ENCODE results near the gene NYNRIN.
"Not testable (repeated sequence)": the region's sequence is repeated elsewhere in the genome, so short reads cannot be mapped to it uniquely, and the experiment has no call there.

Gene NYNRIN

DNA sequence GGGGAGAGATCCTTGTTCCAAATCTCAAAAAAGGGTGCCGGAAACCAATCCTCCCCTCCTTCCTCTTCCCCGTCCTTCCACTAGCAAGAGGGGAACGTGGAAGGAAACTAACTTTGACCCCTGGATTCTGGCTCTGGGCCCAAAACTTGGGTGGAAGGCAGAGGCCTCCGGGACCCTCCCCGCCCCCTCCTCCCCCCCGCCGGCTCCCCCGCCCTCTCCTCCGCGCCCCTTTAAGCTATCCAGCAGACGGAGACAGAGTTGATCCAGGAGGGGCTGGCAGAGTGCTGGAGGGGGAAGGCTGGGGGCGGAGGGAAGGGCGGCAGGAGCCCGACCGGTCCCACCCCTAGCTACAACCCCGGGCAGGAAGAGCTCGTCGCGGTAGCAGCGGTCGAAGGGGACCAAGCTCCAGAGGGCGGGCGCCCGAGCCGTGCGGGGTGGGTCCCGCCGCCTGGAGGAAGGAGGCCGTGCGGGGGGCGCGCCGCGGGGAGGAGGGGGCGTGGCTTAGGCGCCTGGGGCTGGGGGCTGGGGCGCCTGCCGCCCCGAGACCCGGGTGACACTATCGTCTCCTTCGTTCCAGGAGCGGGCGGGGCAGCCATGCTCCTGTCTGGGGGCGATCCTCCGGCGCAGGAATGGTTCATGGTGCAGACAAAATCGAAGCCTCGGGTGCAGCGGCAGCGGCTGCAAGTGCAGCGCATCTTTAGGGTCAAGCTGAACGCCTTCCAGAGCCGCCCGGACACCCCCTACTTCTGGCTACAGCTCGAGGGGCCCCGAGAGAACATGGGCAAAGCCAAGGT is at the start of gene NYNRIN:
NYNRIN (plus strand) TSS at position 351 of the 794 bp plus-strand sequence; CDS start at position 595, 244 bp downstream.
- no peak for DNase-seq (ENCODE audit: low spot score)
- TF ChIP-seq, protein P1, sequence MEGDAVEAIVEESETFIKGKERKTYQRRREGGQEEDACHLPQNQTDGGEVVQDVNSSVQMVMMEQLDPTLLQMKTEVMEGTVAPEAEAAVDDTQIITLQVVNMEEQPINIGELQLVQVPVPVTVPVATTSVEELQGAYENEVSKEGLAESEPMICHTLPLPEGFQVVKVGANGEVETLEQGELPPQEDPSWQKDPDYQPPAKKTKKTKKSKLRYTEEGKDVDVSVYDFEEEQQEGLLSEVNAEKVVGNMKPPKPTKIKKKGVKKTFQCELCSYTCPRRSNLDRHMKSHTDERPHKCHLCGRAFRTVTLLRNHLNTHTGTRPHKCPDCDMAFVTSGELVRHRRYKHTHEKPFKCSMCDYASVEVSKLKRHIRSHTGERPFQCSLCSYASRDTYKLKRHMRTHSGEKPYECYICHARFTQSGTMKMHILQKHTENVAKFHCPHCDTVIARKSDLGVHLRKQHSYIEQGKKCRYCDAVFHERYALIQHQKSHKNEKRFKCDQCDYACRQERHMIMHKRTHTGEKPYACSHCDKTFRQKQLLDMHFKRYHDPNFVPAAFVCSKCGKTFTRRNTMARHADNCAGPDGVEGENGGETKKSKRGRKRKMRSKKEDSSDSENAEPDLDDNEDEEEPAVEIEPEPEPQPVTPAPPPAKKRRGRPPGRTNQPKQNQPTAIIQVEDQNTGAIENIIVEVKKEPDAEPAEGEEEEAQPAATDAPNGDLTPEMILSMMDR (IDR thresholded peaks at IDR 0.05; ENCODE audit: borderline replicate concordance, control extremely low read depth, extremely low read depth, insufficient read depth, missing control alignments): no peak
- in situ Hi-C loops (cut with MboI; ENCODE audit: low sequenced_read_pairs, unreplicated experiment): no loop called here

DNA sequence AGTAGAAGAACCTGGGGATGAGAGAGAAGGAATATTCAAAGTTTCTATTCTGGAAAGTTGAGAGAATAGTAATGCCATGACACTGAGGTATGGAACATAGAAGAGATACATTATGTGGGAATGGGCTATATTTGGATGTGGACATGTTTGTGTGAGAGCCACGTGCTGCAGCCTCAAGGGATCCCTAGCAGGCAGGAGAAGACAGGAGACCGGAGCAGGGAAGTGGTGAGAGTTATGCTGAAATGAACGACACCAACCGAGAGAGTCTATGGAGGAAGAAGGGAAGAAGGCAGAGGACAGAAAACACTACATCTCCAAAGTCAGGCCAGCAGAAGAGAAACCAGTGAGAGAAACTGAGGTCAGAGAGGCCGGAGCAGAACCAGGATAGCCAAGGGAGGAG is 49.1 kb upstream of the NYNRIN start:
- DNase-seq (ENCODE audit: low spot score): no peak
- in situ Hi-C loops (cut with MboI; ENCODE audit: low sequenced_read_pairs, unreplicated experiment): loop anchor here (25.0 kb wide), 1 partner anchor 338 kb away; no protein-coding TSS in a partner anchor

DNA sequence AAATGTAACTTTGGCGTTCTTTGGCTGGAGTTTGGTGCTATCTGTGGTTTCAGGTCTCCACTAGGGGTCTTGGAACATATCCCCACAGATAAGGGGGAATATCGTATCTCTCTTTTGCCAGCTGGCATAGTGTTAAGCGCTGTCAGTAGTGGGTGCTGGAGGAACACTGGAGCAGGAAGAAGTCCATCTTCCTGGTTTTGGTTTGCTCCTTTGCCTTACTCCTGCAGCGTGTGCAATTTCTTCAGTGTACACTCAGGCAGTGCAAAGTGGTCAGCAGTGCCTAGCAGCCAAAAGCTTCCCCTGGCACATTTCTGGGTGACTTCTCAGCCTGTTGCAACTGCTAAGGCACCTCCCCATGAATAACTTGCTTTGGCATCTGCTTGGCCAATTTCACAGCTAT is 47.3 kb upstream of the NYNRIN start:
- DNase-seq (ENCODE audit: low spot score): no peak
- in situ Hi-C loops (cut with MboI; ENCODE audit: low sequenced_read_pairs, unreplicated experiment): no loop called here
- TF ChIP-seq, protein P1 (IDR thresholded peaks at IDR 0.05; ENCODE audit: borderline replicate concordance, control extremely low read depth, extremely low read depth, insufficient read depth, missing control alignments): no peak

More for the DNA sequence above, 49.1 kb upstream of the NYNRIN start:
- TF ChIP-seq, protein P1 (IDR thresholded peaks at IDR 0.05; ENCODE audit: borderline replicate concordance, control extremely low read depth, extremely low read depth, insufficient read depth, missing control alignments): no peak

DNA sequence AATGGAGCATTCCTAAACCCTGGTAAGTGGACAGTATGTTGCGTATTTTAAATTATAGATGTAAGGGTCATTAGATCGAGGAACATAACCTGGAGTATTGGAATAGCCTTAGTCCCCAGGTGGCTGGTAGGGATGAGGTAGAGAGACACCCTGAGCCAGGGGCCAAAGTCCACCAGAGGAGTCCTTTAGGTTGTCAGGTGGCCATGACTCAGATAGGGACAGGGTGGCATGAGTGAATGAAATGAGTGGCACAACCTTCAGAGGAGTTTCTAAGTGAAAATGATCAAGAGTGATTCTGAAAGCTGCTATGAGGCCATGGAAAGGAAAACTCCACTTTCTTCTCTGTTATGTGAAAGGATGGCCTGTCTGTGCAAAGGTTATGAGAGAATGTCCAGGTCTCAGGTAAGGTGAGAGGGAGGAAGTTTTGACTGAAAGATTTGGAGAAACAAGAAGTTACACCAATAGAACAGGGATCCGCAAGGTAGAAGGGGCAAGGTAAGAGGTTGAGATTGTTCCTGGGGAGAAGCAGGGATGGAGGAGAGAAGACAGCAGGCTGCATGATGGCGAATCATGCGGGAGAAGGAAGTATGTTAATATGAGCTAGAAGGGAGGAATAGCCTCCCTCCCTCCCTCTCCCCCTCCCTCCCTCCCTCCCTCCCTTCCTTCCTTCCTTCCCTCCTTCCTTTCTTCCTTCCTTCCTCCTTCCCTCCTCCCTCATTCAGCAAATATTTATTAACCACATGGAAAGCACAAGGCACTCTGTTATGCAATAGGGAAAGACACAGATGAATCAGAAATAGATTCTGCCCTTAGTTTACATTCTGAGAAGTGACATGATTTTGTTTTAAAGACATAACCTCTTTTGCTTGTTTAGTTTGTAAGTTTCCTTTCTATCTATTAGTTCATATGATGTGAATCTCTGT is 45.0 kb upstream of the NYNRIN start:
- in situ Hi-C loops (cut with MboI; ENCODE audit: low sequenced_read_pairs, unreplicated experiment): no loop called here
- DNase-seq (ENCODE audit: low spot score): no peak
- TF ChIP-seq, protein P1 (IDR thresholded peaks at IDR 0.05; ENCODE audit: borderline replicate concordance, control extremely low read depth, extremely low read depth, insufficient read depth, missing control alignments): no peak

DNA sequence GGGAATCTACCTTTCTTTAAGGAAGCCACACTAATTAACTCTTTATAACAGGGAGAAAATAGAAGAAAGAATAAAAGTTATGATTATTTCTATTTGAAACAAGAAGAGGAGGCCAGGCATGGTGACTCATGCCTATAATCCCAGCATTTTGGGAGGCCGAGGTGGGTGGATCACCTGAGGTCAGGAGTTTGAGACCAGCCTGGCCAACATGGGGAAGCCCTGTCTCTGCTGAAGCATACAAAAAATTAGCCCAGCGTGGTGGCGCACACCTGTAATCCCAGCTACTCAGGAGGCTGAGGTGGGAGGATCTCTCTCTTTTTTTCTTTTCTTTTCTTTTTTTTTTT is 44.3 kb upstream of the NYNRIN start:
- DNase-seq (ENCODE audit: low spot score); in situ Hi-C loops (cut with MboI; ENCODE audit: low sequenced_read_pairs, unreplicated experiment): not testable (repeated sequence)

DNA sequence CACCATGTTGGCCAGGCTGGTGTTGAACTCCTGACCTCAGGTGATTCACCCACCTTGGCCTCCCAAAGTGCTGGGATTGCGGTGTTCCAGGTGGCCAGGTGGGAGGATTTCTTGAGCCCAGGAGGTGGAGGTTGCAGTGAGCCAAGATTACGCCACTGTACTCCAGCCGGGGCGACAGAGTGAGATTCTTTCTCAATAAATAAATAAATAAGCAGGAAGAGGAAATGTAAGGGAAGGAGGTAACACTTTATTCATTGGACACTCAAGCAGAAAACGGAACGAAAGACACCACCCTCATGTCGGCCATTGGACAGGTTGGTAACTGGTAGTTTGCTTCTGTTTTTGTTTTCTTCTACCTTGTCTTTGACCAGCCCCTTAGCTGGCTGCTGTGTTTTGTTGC is 43.8 kb upstream of the NYNRIN start:
- TF ChIP-seq, protein P1 (IDR thresholded peaks at IDR 0.05; ENCODE audit: borderline replicate concordance, control extremely low read depth, extremely low read depth, insufficient read depth, missing control alignments): no peak
- in situ Hi-C loops (cut with MboI; ENCODE audit: low sequenced_read_pairs, unreplicated experiment): no loop called here
- no peak for DNase-seq (ENCODE audit: low spot score)

DNA sequence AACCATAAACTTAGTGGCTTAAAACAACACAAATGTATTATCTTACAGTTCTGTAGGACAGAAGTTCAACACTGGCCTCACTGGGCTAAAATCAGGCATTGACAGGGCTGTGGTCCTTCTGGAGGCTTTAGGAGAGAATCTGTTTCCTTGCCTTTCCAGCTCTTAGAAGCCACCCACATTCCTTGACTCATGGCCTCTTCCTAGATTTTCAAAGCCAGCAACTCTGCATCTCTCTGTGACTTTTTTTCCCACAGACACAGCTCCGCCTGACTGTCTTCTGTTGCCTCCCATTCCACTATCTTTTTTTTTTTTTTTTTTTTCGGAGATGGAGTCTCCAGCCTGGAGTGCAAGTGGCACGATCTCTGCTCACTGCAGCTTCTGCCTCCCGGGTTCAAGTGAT is 42.6 kb upstream of the NYNRIN start:
- in situ Hi-C loops (cut with MboI; ENCODE audit: low sequenced_read_pairs, unreplicated experiment): no loop called here
- DNase-seq (ENCODE audit: low spot score): no peak
- TF ChIP-seq, protein P1 (IDR thresholded peaks at IDR 0.05; ENCODE audit: borderline replicate concordance, control extremely low read depth, extremely low read depth, insufficient read depth, missing control alignments): no peak
